Stimulated activated CD8-positive, alpha-beta memory T cell treated with anti-CD3 and anti-CD28 coated beads, Interleukin-12 subunit alpha, Interleukin-12 subunit beta, amount 100 ng/mL, for 4 hours (primary cell): ENCODE data around the gene RPH3AL.

Experiments used
- DNase-seq: peaks from one replicate; pipeline ENCODE4 v3.0.0-alpha.2; 2020; ENCODE audit warnings: low read depth

The RPH3AL gene

GRCh38 chr17:336110-337021 is 16.2 kb downstream of the RPH3AL start:
- no peak for DNase-seq

- no peak for DNase-seq
Measured at GRCh38 chr17:335691-336090, 16.9 kb downstream of the RPH3AL start.

- DNase-seq: no peak
Measured at GRCh38 chr17:334974-335481, 17.6 kb downstream of the RPH3AL start.

GRCh38 chr17:333626-334396 is 18.8 kb downstream of the RPH3AL start:
- DNase-seq: no peak

- DNase-seq: no peak
Measured at GRCh38 chr17:332558-333322, 19.9 kb downstream of the RPH3AL start.

GRCh38 chr17:332023-332422 is 20.6 kb downstream of the RPH3AL start:
- no peak for DNase-seq

GRCh38 chr17:330993-331701 is 21.5 kb downstream of the RPH3AL start:
- DNase-seq: no peak

GRCh38 chr17:329784-330420 is 22.7 kb downstream of the RPH3AL start:
- DNase-seq: no peak

GRCh38 chr17:327971-328370 is 24.6 kb downstream of the RPH3AL start:
- no peak for DNase-seq

GRCh38 chr17:327296-327695 is 25.3 kb downstream of the RPH3AL start:
- no peak for DNase-seq

- no peak for DNase-seq
Measured at GRCh38 chr17:326010-326621, 26.5 kb downstream of the RPH3AL start.

GRCh38 chr17:325270-326009 is 27.2 kb downstream of the RPH3AL start:
- DNase-seq: no peak

GRCh38 chr17:323721-324571 is 28.7 kb downstream of the RPH3AL start:
- no peak for DNase-seq

- no peak for DNase-seq
Measured at GRCh38 chr17:323181-323580, 29.4 kb downstream of the RPH3AL start.

GRCh38 chr17:322006-322780 is 30.4 kb downstream of the RPH3AL start:
- DNase-seq: no peak

- no peak for DNase-seq
Measured at GRCh38 chr17:321386-321941, 31.1 kb downstream of the RPH3AL start.

- no peak for DNase-seq
Measured at GRCh38 chr17:320809-321385, 31.7 kb downstream of the RPH3AL start.
